Smooth muscle cell (in vitro differentiated cells): ENCODE data around the gene ISOC1. TPM values are rescaled to one million over a fixed set of nuclear protein-coding genes. Genes with fewer than 3 reads are reported as not detected.

Experiments used
- DNase-seq: peaks from one replicate; lab custom pipeline; 2025; ENCODE audit not compliant: unreplicated experiment; lab: John Stamatoyannopoulos, UW
- H2AFZ ChIP-seq: fragments of 200-600 bp; sonication (generic); 2 replicates; pipeline ENCODE4 v1.6.0; 2016; ENCODE audit warnings: antibody characterized with exemption, low read depth, mild to moderate bottlenecking
- H3F3A ChIP-seq: fragments of 200-600 bp; sonication (generic); 2 replicates; pipeline ENCODE4 v1.6.0; 2017; ENCODE audit warnings: antibody characterized with exemption, low read depth
- H3K27ac ChIP-seq: fragments of 200-600 bp; sonication (generic); 2 replicates; pipeline ENCODE4 v1.5.1; 2016; ENCODE audit warnings: low read depth, mild to moderate bottlenecking
- H3K27me3 ChIP-seq: fragments of 200-600 bp; sonication (generic); 2 replicates; pipeline ENCODE4 v1.6.1; 2016; ENCODE audit warnings: low read depth, mild to moderate bottlenecking
- H3K36me3 ChIP-seq: fragments of 200-600 bp; sonication (generic); 2 replicates; pipeline ENCODE4 v1.5.1; 2016; ENCODE audit warnings: low read depth
- H3K4me1 ChIP-seq: fragments of 200-600 bp; sonication (generic); 2 replicates; pipeline ENCODE4 v1.5.1; 2016; ENCODE audit warnings: low read depth
- H3K4me2 ChIP-seq: fragments of 200-600 bp; sonication (generic); 2 replicates; pipeline ENCODE4 v1.6.0; 2016; ENCODE audit warnings: mild to moderate bottlenecking
- H3K4me3 ChIP-seq: fragments of 200-600 bp; sonication (generic); 2 replicates; pipeline ENCODE4 v1.5.1; 2016; ENCODE audit warnings: mild to moderate bottlenecking
- H3K79me2 ChIP-seq: fragments of 200-600 bp; sonication (generic); 2 replicates; pipeline ENCODE4 v1.6.0; 2016; ENCODE audit warnings: low read depth, mild to moderate bottlenecking
- H3K9ac ChIP-seq: fragments of 200-600 bp; sonication (generic); 2 replicates; pipeline ENCODE4 v1.6.0; 2016; ENCODE audit warnings: low read depth
- H3K9me3 ChIP-seq: fragments of 200-600 bp; sonication (generic); replicated peaks from 2 replicates; pipeline ENCODE4 v1.5.1; 2016; ENCODE audit warnings: low read depth
- H4K20me1 ChIP-seq: fragments of 200-600 bp; sonication (generic); 2 replicates; pipeline ENCODE4 v1.6.0; 2016; ENCODE audit warnings: low read depth
- CTCF ChIP-seq: fragments of 200-600 bp; sonication (generic); IDR thresholded peaks from 2 replicates; pipeline ENCODE4 v1.5.1; 2017; ENCODE audit warnings: borderline replicate concordance, mild to moderate bottlenecking, antibody characterized with exemption; ENCODE audit not compliant: insufficient read depth, poor library complexity, severe bottlenecking
- WGBS: methylation state at CpG from one replicate; pipeline ENCODE4 v1.1.7; 2016; ENCODE audit warnings: low lambda C conversion rate; 5-methylcytosine and 5-hydroxymethylcytosine counted together
- polyA plus RNA-seq: library from polyadenylated mRNA; unstranded; fragments of >200 nt; fragmentation: Nextera tagmentation; extraction: Ambion mirVana; gene quantifications from 2 replicates; pipeline ENCODE4 v1.2.1, GENCODE V29; 2016
- total RNA-seq: library from RNA; depleted of rRNA; stranded (reverse); fragments of >200 nt; gene quantifications from 2 replicates; pipeline ENCODE4 v1.2.3, GENCODE V29; 2014

Gene ISOC1
- total and polyA plus RNA-seq, 2 experiments from 2014 or later: 15.3 to 16.2 TPM

GRCh38 chr5:129049126-129049799, 45.3 kb upstream of the ISOC1 start:
- Histone ChIP-seq H2AFZ (no peak overlapping the region), H3K27ac (no peak overlapping the region), H3K4me3 (no peak overlapping the region), H3K9me3 (peaks cover 9% of the 10 kb centered on the region), H4K20me1 (no peaks in the 10 kb centered on the region), H3K4me2 (no peak overlapping the region), H3K27me3 (no peaks in the 10 kb centered on the region), H3K4me1 (no peaks in the 10 kb centered on the region), H3F3A (no peaks in the 10 kb centered on the region), H3K36me3 (no peaks in the 10 kb centered on the region), H3K79me2 (no peaks in the 10 kb centered on the region), H3K9ac (no peak overlapping the region)
- 86% methylated on average over 2 of the region's 2 CpGs for WGBS
- no peak for TF ChIP-seq CTCF
- no peak for DNase-seq

- H3K4me1 ChIP-seq: no peaks in the 10 kb centered on the region
- no peaks in the 10 kb centered on the region for H3F3A ChIP-seq
- WGBS: 83% methylated on average over 4 of the region's 4 CpGs
- no peaks in the 10 kb centered on the region for H4K20me1 ChIP-seq
- H3K79me2 ChIP-seq: no peaks in the 10 kb centered on the region
- H3K27ac ChIP-seq: no peak overlapping the region
- H3K27me3 ChIP-seq: no peaks in the 10 kb centered on the region
- no peak for TF ChIP-seq CTCF
- no peak overlapping the region for H3K9ac ChIP-seq
- H3K9me3 ChIP-seq: no peaks in the 10 kb centered on the region
- H3K4me3 ChIP-seq: no peak overlapping the region
- H3K4me2 ChIP-seq: no peak overlapping the region
- H2AFZ ChIP-seq: no peak overlapping the region
- no peaks in the 10 kb centered on the region for H3K36me3 ChIP-seq
- DNase-seq: no peak
Observed at GRCh38 chr5:129051283-129051682, 43.3 kb upstream of the ISOC1 start.

GRCh38 chr5:129053438-129053837, 41.1 kb upstream of the ISOC1 start:
- H3F3A ChIP-seq: no peaks in the 10 kb centered on the region
- no peak overlapping the region for H3K4me2 ChIP-seq

More at GRCh38 chr5:129053438-129053837, 41.1 kb upstream of the ISOC1 start:
- Histone ChIP-seq H3K9me3 (no peaks in the 10 kb centered on the region), H3K4me3 (no peak overlapping the region), H3K9ac (no peak overlapping the region), H3K27me3 (no peaks in the 10 kb centered on the region), H3K27ac (no peak overlapping the region), H2AFZ (no peak overlapping the region), H3K4me1 (no peaks in the 10 kb centered on the region), H3K79me2 (no peaks in the 10 kb centered on the region), H4K20me1 (no peaks in the 10 kb centered on the region), H3K36me3 (no peaks in the 10 kb centered on the region)
- TF ChIP-seq CTCF: peak; percentile 27
- no peak for DNase-seq
